Dermis lymphatic vessel endothelial cell (primary cell): ENCODE measurements around the gene MAMDC2. TPM values are rescaled to one million over a fixed set of nuclear protein-coding genes. Genes with fewer than 3 reads are reported as not detected.

Experiments
- total RNA-seq: library from RNA; depleted of rRNA; stranded (reverse); fragments of >200 nt; gene quantifications from 2 replicates; pipeline ENCODE4 v1.2.1, GENCODE V29; 2014

Gene MAMDC2
- 0.09 and 0.22 TPM in 2 replicates for total RNA-seq

GRCh38 chr9:70043689-70044489, at the start of gene MAMDC2:
Gene MAMDC2 (plus strand): TSS chr9:70043848. CDS start chr9:70044198, 350 bp downstream.

GRCh38 chr9:70258692-70259511, 215.3 kb downstream of the MAMDC2 start, which contains the start of gene SMC5:
Gene SMC5 (plus strand): TSS chr9:70258978. CDS start chr9:70259079, 101 bp downstream.

Other genes starting within 250 kb of the MAMDC2 start
- not detected in 2 replicates for gene CFAP95, start 223.0 kb upstream of the MAMDC2 start, total RNA-seq
- gene SMC5, start 215.1 kb downstream of the MAMDC2 start, total RNA-seq = 15.1 and 21.9 TPM in 2 replicates